ENCODE data around the gene AAR2.

The AAR2 gene

GRCh38 chr20:36254076-36254475 lies 17.8 kb downstream of the AAR2 start:
- Histone ChIP-seq H3K36me3 (replicated peaks; ENCODE audit: low read depth, low read length) (peaks cover 37% of the 10 kb centered on the region), H3K27ac (ENCODE audit: low read length) (no peak overlapping the region), H3K4me1 (ENCODE audit: low read length) (no peaks in the 10 kb centered on the region), H3K4me2 (ENCODE audit: low read length) (no peak overlapping the region), H3K9ac (ENCODE audit: low read length) (no peak overlapping the region), H3K27me3 (ENCODE audit: low read depth, low read length) (no peaks in the 10 kb centered on the region), H4K20me1 (ENCODE audit: insufficient read depth, low read length) (no peaks in the 10 kb centered on the region; the same call in 1 of the 2 replicates), H3K79me2 (ENCODE audit: low read length) (peaks cover 8% of the 10 kb centered on the region; the same call in 1 of the 2 replicates), H2AFZ (ENCODE audit: low read depth, low read length) (no peak overlapping the region), H3K4me3 (ENCODE audit: low read length) (no peak overlapping the region), H3K9me3 (ENCODE audit: insufficient read depth, low read length) (no peaks in the 10 kb centered on the region)
- TF ChIP-seq EZH2phosphoT487 (IDR thresholded peaks at IDR 0.05; ENCODE audit: low read depth) = no peak
- TF ChIP-seq, protein P1, sequence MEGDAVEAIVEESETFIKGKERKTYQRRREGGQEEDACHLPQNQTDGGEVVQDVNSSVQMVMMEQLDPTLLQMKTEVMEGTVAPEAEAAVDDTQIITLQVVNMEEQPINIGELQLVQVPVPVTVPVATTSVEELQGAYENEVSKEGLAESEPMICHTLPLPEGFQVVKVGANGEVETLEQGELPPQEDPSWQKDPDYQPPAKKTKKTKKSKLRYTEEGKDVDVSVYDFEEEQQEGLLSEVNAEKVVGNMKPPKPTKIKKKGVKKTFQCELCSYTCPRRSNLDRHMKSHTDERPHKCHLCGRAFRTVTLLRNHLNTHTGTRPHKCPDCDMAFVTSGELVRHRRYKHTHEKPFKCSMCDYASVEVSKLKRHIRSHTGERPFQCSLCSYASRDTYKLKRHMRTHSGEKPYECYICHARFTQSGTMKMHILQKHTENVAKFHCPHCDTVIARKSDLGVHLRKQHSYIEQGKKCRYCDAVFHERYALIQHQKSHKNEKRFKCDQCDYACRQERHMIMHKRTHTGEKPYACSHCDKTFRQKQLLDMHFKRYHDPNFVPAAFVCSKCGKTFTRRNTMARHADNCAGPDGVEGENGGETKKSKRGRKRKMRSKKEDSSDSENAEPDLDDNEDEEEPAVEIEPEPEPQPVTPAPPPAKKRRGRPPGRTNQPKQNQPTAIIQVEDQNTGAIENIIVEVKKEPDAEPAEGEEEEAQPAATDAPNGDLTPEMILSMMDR (IDR thresholded peaks at IDR 0.05; ENCODE audit: low read depth, low read length) = no peak

DNA sequence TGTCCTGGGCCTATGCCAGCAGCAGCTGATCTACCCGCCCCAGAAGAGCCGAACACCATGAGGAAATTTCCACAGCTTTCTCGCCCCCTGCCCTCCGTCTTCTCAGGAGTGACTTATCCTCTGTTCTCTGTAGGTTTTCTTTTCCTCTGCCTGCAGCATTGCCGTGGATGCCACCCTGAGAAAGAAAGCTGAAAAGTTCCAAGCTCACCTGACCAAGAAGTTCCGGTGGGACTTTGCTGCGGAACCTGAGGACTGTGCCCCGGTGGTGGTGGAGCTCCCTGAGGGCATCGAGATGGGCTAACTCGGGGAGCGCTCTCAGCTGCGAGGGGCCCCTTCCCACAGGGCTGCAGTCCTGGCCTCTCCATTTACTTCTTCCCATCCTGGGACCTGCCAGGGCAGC lies 19.2 kb downstream of the AAR2 start:
- Histone ChIP-seq H3K27me3 (ENCODE audit: low read depth, low read length) (no peaks in the 10 kb centered on the region), H3K9ac (ENCODE audit: low read length) (no peak overlapping the region), H3K9me3 (ENCODE audit: insufficient read depth, low read length) (no peaks in the 10 kb centered on the region), H4K20me1 (ENCODE audit: insufficient read depth, low read length) (no peaks in the 10 kb centered on the region; the same call in 1 of the 2 replicates), H3K4me2 (ENCODE audit: low read length) (no peak overlapping the region), H3K27ac (ENCODE audit: low read length) (no peak overlapping the region), H3K36me3 (replicated peaks; ENCODE audit: low read depth, low read length) (peaks cover 25% of the 10 kb centered on the region), H3K4me1 (ENCODE audit: low read length) (no peaks in the 10 kb centered on the region), H3K79me2 (ENCODE audit: low read length) (peaks cover 5% of the 10 kb centered on the region; the same call in 1 of the 2 replicates), H2AFZ (ENCODE audit: low read depth, low read length) (no peak overlapping the region), H3K4me3 (ENCODE audit: low read length) (no peak overlapping the region)
- TF ChIP-seq, protein P1 (IDR thresholded peaks at IDR 0.05; ENCODE audit: low read depth, low read length) = no peak
- no peak for TF ChIP-seq EZH2phosphoT487 (IDR thresholded peaks at IDR 0.05; ENCODE audit: low read depth)

- no peak overlapping the region for H3K4me2 ChIP-seq (ENCODE audit: low read length)
- no peak overlapping the region for H3K27ac ChIP-seq (ENCODE audit: low read length)
- TF ChIP-seq, protein P1 (IDR thresholded peaks at IDR 0.05; ENCODE audit: low read depth, low read length) = no peak
- TF ChIP-seq EZH2phosphoT487 (IDR thresholded peaks at IDR 0.05; ENCODE audit: low read depth) = no peak
These were observed 23.1 kb downstream of the AAR2 start for GRCh38 chr20:36259177-36260061.

GRCh38 chr20:36260316-36260715 lies 24.0 kb downstream of the AAR2 start:
- TF ChIP-seq, protein P1 (IDR thresholded peaks at IDR 0.05; ENCODE audit: low read depth, low read length) = no peak
- TF ChIP-seq EZH2phosphoT487 (IDR thresholded peaks at IDR 0.05; ENCODE audit: low read depth) = no peak
- no peaks in the 10 kb centered on the region for H3K9me3 ChIP-seq (ENCODE audit: insufficient read depth, low read length)
- H3K27me3 ChIP-seq (ENCODE audit: low read depth, low read length) = no peaks in the 10 kb centered on the region
- H2AFZ ChIP-seq (ENCODE audit: low read depth, low read length) = no peak overlapping the region
- H3K36me3 ChIP-seq (replicated peaks; ENCODE audit: low read depth, low read length) = peaks cover 12% of the 10 kb centered on the region
- H3K9ac ChIP-seq (ENCODE audit: low read length) = no peak overlapping the region
- H3K27ac ChIP-seq (ENCODE audit: low read length) = no peak overlapping the region
- H4K20me1 ChIP-seq (ENCODE audit: insufficient read depth, low read length) = no peaks in the 10 kb centered on the region
- no peak overlapping the region for H3K4me3 ChIP-seq (ENCODE audit: low read length)
- H3K4me1 ChIP-seq (ENCODE audit: low read length) = no peaks in the 10 kb centered on the region
- H3K79me2 ChIP-seq (ENCODE audit: low read length) = no peaks in the 10 kb centered on the region
- no peak overlapping the region for H3K4me2 ChIP-seq (ENCODE audit: low read length)

More at GRCh38 chr20:36259177-36260061, 23.1 kb downstream of the AAR2 start:
- Histone ChIP-seq H2AFZ (ENCODE audit: low read depth, low read length) (no peak overlapping the region), H3K9ac (ENCODE audit: low read length) (no peak overlapping the region), H3K4me1 (ENCODE audit: low read length) (no peaks in the 10 kb centered on the region), H3K36me3 (replicated peaks; ENCODE audit: low read depth, low read length) (peaks cover 12% of the 10 kb centered on the region), H3K9me3 (ENCODE audit: insufficient read depth, low read length) (no peaks in the 10 kb centered on the region), H4K20me1 (ENCODE audit: insufficient read depth, low read length) (no peaks in the 10 kb centered on the region), H3K79me2 (ENCODE audit: low read length) (no peaks in the 10 kb centered on the region), H3K4me3 (ENCODE audit: low read length) (no peak overlapping the region), H3K27me3 (ENCODE audit: low read depth, low read length) (no peaks in the 10 kb centered on the region)
